Esophagus muscularis mucosa (tissue), 4 donors: ENCODE measurements around the gene ATP2B2. TPM values are rescaled to one million over a fixed set of nuclear protein-coding genes. Genes with fewer than 3 reads are reported as not detected.

ENCODE experiments used
- DNase-seq: peaks from one replicate; pipeline ENCODE4 v3.0.0-alpha.2; 2017; ENCODE audit errors: extremely low spot score
- H3K27ac ChIP-seq, 4 donors: fragments of 200-600 bp; sonication (generic); replicated peaks in 1 of 4; 1 replicate in 3 of 4; 2 replicates in 1 of 4; pipeline ENCODE4 v1.5.1; 2016 to 2019; ENCODE audit warnings: mild to moderate bottlenecking in 1 of 4
- H3K27me3 ChIP-seq, 4 donors: fragments of 200-600 bp; sonication (generic); one replicate each; pipeline versions ENCODE4 v1.5.1 to v1.6.0; 2016 to 2019
- H3K36me3 ChIP-seq, 4 donors: fragments of 200-600 bp; sonication (generic); one replicate each; pipeline ENCODE4 v1.5.1; 2016 to 2019
- H3K4me1 ChIP-seq, 4 donors: fragments of 200-600 bp; sonication (generic); one replicate each; pipeline ENCODE4 v1.5.1; 2016 to 2019
- H3K4me3 ChIP-seq, 4 donors: fragments of 200-600 bp; sonication (generic); 1 replicate in 2 of 4; 2 replicates in 2 of 4; pipeline ENCODE4 v1.5.1; 2016 to 2019; ENCODE audit warnings: mild to moderate bottlenecking in 4 of 4, moderate library complexity in 1 of 4
- H3K9me3 ChIP-seq, 4 donors: fragments of 200-600 bp; sonication (generic); 1 replicate in 3 of 4; 2 replicates in 1 of 4; pipeline ENCODE4 v1.5.1; 2016 to 2019
- CTCF ChIP-seq, 3 experiments: fragments of 200-600 bp in 2 of 3; fragments of 450-650 bp in 1 of 3; sonication (generic) in 2 of 3; IDR thresholded peaks; one replicate each; pipeline ENCODE4 v1.5.1; 2017 to 2019; ENCODE audit warnings: antibody characterized with exemption in 3 of 3, mild to moderate bottlenecking in 2 of 3, moderate library complexity in 1 of 3
- EP300 ChIP-seq: sonication (generic); formaldehyde crosslinking; IDR thresholded peaks from one replicate; pipeline ENCODE4 v1.6.1; 2017; ENCODE audit warnings: antibody characterized with exemption
- POLR2A ChIP-seq: fragments of 450-650 bp; IDR thresholded peaks from one replicate; pipeline ENCODE4 v1.6.1; 2017; ENCODE audit warnings: antibody characterized with exemption, moderate library complexity, mild to moderate bottlenecking, low read depth
- POLR2AphosphoS5 ChIP-seq, 2 donors: sonication (generic); formaldehyde crosslinking; IDR thresholded peaks; one replicate each; pipeline ENCODE4 v1.6.1; 2017; ENCODE audit warnings: antibody characterized with exemption in 2 of 2
- WGBS: methylation state at CpG from one replicate; pipeline ENCODE4 v1.1.5; 2018; 5-methylcytosine and 5-hydroxymethylcytosine counted together
- intact Hi-C: fragments of 100-400 bp; cut with DNase I; formaldehyde crosslinking; loops from one replicate; pipeline ENCODE4 v1.15.1; 2023
- total RNA-seq, 4 donors: library from RNA; depleted of rRNA; stranded (reverse); fragments of >200 nt; gene quantifications; one replicate each; pipeline versions ENCODE4 v1.1.0 to v1.2.1, GENCODE V29; 2016

The ATP2B2 gene
- total RNA-seq, 4 donors from 2014 or later, result under 0.01 to 0.75 (median 0.39) TPM

DNA sequence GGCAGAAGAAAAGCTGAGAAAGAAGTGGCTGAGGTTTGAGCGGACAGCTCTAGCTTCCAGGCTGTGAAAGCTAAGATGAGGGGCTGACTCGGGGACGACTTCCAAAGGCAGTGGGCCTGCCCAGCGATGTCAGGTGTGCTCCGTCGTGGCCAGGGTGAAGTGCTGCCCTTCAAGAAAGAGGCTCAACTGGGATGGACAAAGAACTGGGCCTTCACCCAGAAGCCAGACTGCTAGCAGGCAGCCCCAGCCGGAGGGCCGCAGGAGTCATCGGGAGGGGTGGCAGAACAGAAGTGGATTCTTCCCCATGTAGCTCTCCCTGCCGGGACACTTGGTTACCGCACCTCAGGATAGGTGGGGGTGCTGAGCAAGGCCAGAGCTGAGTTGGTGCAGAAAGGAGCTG is 171.3 kb downstream of the ATP2B2 start:
- no peaks in the 10 kb centered on the region for H3K9me3 ChIP-seq
- no peak overlapping the region for H3K4me3 ChIP-seq
- H3K27me3 ChIP-seq, result peaks cover 0 to 55% (median 1%) of the 10 kb centered on the region in 4 donors
- H3K27ac ChIP-seq, result no peak overlapping the region
- TF ChIP-seq POLR2A, result no peak
- TF ChIP-seq EP300, result no peak
- TF ChIP-seq POLR2AphosphoS5 (IDR thresholded peaks at IDR 0.05), result no peak
- TF ChIP-seq CTCF (IDR thresholded peaks at IDR 0.05), result no peak
- H3K36me3 ChIP-seq, result no peaks in the 10 kb centered on the region
- 82% methylated on average over 10 of the region's 11 CpGs for WGBS
- intact Hi-C loops, result no loop called here
- no peak for DNase-seq
- no peaks in the 10 kb centered on the region for H3K4me1 ChIP-seq

DNA sequence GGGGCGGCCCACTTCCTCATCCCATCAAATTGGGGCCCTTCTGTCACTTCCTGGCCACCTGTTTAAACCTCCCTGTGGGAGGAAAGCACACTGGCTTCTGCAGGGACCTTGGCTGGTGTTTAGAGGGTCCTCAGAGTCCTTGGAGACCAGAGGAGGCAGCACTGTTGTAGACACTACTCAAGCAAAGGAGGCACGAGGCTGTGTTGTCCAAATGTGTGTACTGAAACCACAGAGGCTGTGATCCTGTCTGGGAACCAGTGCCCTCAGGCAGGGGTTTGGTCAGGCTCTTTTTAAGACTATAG is 172.1 kb downstream of the ATP2B2 start:
- TF ChIP-seq POLR2A (no peak), POLR2AphosphoS5 (IDR thresholded peaks at IDR 0.05) (no peak), CTCF (IDR thresholded peaks at IDR 0.05) (no peak), EP300 (no peak)
- H3K4me3 ChIP-seq, result no peak overlapping the region
- intact Hi-C loops, result no loop called here
- no peak overlapping the region for H3K27ac ChIP-seq
- H3K9me3 ChIP-seq, result no peaks in the 10 kb centered on the region
- H3K36me3 ChIP-seq, result no peaks in the 10 kb centered on the region
- no peak for DNase-seq
- H3K27me3 ChIP-seq, result peaks cover 0 to 63% (median 4%) of the 10 kb centered on the region in 4 donors
- 49% methylated on average over 2 of the region's 2 CpGs for WGBS
- H3K4me1 ChIP-seq, result no peaks in the 10 kb centered on the region

DNA sequence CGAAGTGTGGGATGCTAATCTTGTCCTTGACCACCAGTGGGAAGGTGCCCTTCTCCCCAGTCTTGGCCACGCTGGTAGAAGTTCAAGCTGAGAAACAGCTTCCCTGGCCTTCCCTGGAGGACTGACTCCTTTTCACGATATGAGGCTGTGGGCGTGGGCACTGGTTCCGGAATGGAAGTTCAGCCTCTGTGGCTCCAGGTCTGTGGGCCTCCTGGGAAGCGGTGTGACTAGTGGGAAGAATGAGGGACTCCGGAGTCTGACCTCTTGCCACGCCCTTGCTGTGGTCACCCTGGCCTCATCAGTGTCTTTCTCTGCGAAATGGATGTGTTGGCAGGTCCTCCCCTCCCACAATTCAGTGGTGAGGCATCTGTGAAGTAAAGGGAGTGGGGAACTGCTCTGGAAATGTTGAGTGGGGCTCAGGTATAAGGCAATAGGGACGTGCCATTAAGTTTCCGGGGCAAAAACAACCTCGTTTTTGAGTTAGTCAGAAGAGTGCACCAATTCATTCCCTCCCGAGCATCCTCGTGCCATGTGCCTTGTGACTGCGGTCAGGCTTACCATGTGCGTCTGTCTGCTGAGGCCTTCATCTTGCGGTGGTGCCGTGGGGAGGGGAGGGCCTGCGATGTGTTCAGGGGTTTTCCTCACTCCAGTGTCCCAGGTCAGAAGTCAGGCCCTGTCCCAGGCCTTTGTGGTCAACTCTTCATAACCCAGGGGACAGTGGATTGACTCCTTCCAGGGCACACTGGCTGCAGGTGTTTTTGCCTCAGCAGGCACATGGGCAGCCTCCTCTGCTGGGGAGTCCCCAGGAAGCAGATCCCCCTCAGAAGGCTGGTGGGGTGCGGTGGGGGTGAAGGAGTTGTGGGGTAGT is 172.7 kb downstream of the ATP2B2 start:
- no peak for TF ChIP-seq CTCF (IDR thresholded peaks at IDR 0.05)
- no peak for TF ChIP-seq POLR2A
- no peak for TF ChIP-seq EP300
- TF ChIP-seq POLR2AphosphoS5 (IDR thresholded peaks at IDR 0.05), result no peak
- WGBS, result 85% methylated on average over 20 of the region's 20 CpGs
- no peaks in the 10 kb centered on the region for H3K36me3 ChIP-seq

GRCh38 chr3:10331320-10331719 is 174.1 kb downstream of the ATP2B2 start:
- TF ChIP-seq CTCF (IDR thresholded peaks at IDR 0.05) (no peak), EP300 (no peak)
- DNase-seq, result no peak
- Histone ChIP-seq H3K4me3 (no peak overlapping the region), H3K9me3 (no peaks in the 10 kb centered on the region), H3K36me3 (no peaks in the 10 kb centered on the region), H3K27me3 (peaks cover 0 to 60% (median 4%) of the 10 kb centered on the region in 4 donors), H3K4me1 (no peaks in the 10 kb centered on the region), H3K27ac (no peak overlapping the region)
- 83% methylated on average over 8 of the region's 8 CpGs for WGBS
- intact Hi-C loops, result no loop called here

More for the DNA sequence above, 172.7 kb downstream of the ATP2B2 start:
- H3K27ac ChIP-seq, result no peak overlapping the region
- no peaks in the 10 kb centered on the region for H3K9me3 ChIP-seq
- H3K27me3 ChIP-seq, result peaks cover 0 to 66% (median 4%) of the 10 kb centered on the region in 4 donors
- no peak for DNase-seq
- no peak overlapping the region for H3K4me3 ChIP-seq
- intact Hi-C loops, result no loop called here
- no peaks in the 10 kb centered on the region for H3K4me1 ChIP-seq

DNA sequence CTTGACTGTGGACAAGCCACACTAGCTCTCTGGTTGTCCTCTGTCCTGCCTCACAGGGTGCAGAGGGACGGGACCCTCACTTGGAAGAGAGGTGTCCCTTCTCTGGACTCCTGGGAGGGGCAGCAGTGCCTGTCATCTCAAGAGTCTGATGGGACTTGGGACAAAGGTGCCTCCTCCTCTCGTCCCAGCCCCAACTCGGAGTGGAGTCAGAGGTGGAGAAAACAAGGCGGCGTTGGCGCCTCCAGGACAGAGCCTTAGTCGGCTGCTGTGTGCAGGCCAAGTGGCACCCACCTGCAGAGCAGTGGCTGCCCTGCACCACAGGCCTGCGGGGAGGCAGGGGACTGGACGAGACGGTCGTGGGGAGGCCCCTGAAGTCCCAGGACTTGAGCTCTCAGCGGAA is 175.1 kb downstream of the ATP2B2 start:
- WGBS, result 61% methylated on average over 12 of the region's 12 CpGs
- H3K9me3 ChIP-seq, result no peaks in the 10 kb centered on the region
- H3K4me1 ChIP-seq, result no peaks in the 10 kb centered on the region
- intact Hi-C loops, result no loop called here
- no peak overlapping the region for H3K27ac ChIP-seq
- no peak overlapping the region for H3K4me3 ChIP-seq
- no peak for DNase-seq
- no peak for TF ChIP-seq POLR2A
- TF ChIP-seq POLR2AphosphoS5 (IDR thresholded peaks at IDR 0.05), result no peak
- TF ChIP-seq EP300, result no peak
- H3K36me3 ChIP-seq, result no peaks in the 10 kb centered on the region
- peaks cover 0 to 57% (median 4%) of the 10 kb centered on the region in 4 donors for H3K27me3 ChIP-seq
